IMR-90 (cell line): ENCODE measurements around the gene PCYT1A. TPM values are rescaled to one million over a fixed set of nuclear protein-coding genes. Genes with fewer than 3 reads are reported as not detected.

Source experiments
- ATAC-seq: fragments of 200-7000 bp; cut with Tn5 transposase; 2 replicates; pipeline ENCODE4 v1.9.1; 2020; ENCODE audit warnings: low read depth, mild to moderate bottlenecking, moderate library complexity
- BruUV-seq: library from RNA; stranded (reverse); fragments of 400-500 nt; replicated peaks from 2 replicates; lab custom pipeline; 2021; lab: Mats Ljungman, UMichigan
- CTCF ChIA-PET: fragments of 300-600 bp; formaldehyde crosslinking; extraction: SDS; loops from one replicate; lab custom pipeline; 2021; ENCODE audit warnings: antibody characterized with exemption; lab: Yijun Ruan, JAX
- POLR2A ChIA-PET: fragments of 300-600 bp; sonication (Branson Sonifier 250); formaldehyde crosslinking; loops from one replicate; lab custom pipeline; 2022; ENCODE audit warnings: antibody characterized with exemption; ENCODE audit not compliant: unreplicated experiment; lab: Charles Lee
- DNase-seq: peaks from one replicate; pipeline ENCODE4 v3.0.0; 2013
- H2AFZ ChIP-seq: replicated peaks from 2 replicates; pipeline ENCODE3; 2013; ENCODE audit warnings: low read length, mild to moderate bottlenecking; ENCODE audit not compliant: poor library complexity
- H2AK5ac ChIP-seq: 2 replicates; pipeline ENCODE4 v1.6.1; 2013; ENCODE audit warnings: low read depth, low read length, inconsistent platforms
- H2AK9ac ChIP-seq: replicated peaks from 2 replicates; pipeline ENCODE3; 2013; ENCODE audit warnings: mild to moderate bottlenecking, low read depth, low read length, moderate library complexity; ENCODE audit not compliant: poor library complexity
- H2BK120ac ChIP-seq: 2 replicates; pipeline ENCODE4 v1.6.1; 2013; ENCODE audit warnings: low read depth, low read length, inconsistent platforms
- H2BK15ac ChIP-seq: 3 replicates; pipeline ENCODE4 v1.6.1; 2013; ENCODE audit warnings: low read depth, low read length, inconsistent platforms
- H2BK20ac ChIP-seq: 2 replicates; pipeline ENCODE4 v1.6.1; 2013; ENCODE audit warnings: low read depth, mild to moderate bottlenecking, inconsistent platforms, low read length, moderate library complexity
- H2BK5ac ChIP-seq: 2 replicates; pipeline ENCODE4 v1.6.1; 2013; ENCODE audit warnings: mild to moderate bottlenecking, low read depth, low read length, inconsistent platforms; ENCODE audit not compliant: poor library complexity, severe bottlenecking
- H3K14ac ChIP-seq: replicated peaks from 2 replicates; pipeline ENCODE4 v1.6.1; 2013; ENCODE audit warnings: low read depth, low read length, inconsistent platforms
- H3K18ac ChIP-seq: 2 replicates; pipeline ENCODE4 v1.6.1; 2013; ENCODE audit warnings: low read depth, low read length, control low read depth
- H3K23ac ChIP-seq: 2 replicates; pipeline ENCODE4 v1.6.1; 2013; ENCODE audit warnings: low read depth, low read length, inconsistent platforms
- H3K27ac ChIP-seq: 2 replicates; pipeline ENCODE4 v1.5.1; 2013; ENCODE audit warnings: mild to moderate bottlenecking, control low read depth, low read length; ENCODE audit not compliant: insufficient read depth
- H3K27me3 ChIP-seq: 2 replicates; pipeline ENCODE4 v1.6.1; 2013; ENCODE audit warnings: low read length; ENCODE audit not compliant: control insufficient read depth, insufficient read depth
- H3K36me3 ChIP-seq: 2 replicates; pipeline ENCODE4 v1.6.1; 2013; ENCODE audit warnings: low read length, mixed read lengths; ENCODE audit not compliant: control insufficient read depth, insufficient read depth
- H3K4ac ChIP-seq: 2 replicates; pipeline ENCODE4 v1.6.1; 2013; ENCODE audit warnings: low read depth, low read length, inconsistent platforms
- H3K4me1 ChIP-seq: 2 replicates; pipeline ENCODE4 v1.6.1; 2013; ENCODE audit warnings: low read length, mixed read lengths; ENCODE audit not compliant: control insufficient read depth, insufficient read depth
- H3K4me2 ChIP-seq: 2 replicates; pipeline ENCODE4 v1.6.1; 2013; ENCODE audit warnings: low read depth, mild to moderate bottlenecking, control low read depth, low read length, moderate library complexity
- H3K4me3 ChIP-seq: 2 replicates; pipeline ENCODE4 v1.5.1; 2013; ENCODE audit warnings: low read depth, mild to moderate bottlenecking, control low read depth, low read length, moderate library complexity; ENCODE audit not compliant: insufficient read depth
- H3K56ac ChIP-seq: 2 replicates; pipeline ENCODE4 v1.6.1; 2013; ENCODE audit warnings: low read length, inconsistent platforms; ENCODE audit not compliant: insufficient read depth; ENCODE audit errors: extremely low read depth
- H3K79me1 ChIP-seq, 2 experiments: 2 replicates each; pipeline ENCODE4 v1.6.1; 2013; ENCODE audit warnings: low read length in 2 of 2, inconsistent platforms in 1 of 2, low read depth in 1 of 2
- H3K9ac ChIP-seq: 2 replicates; pipeline ENCODE4 v1.6.1; 2013; ENCODE audit warnings: low read depth, low read length, control low read depth
- H3K9me1 ChIP-seq: 2 replicates; pipeline ENCODE4 v1.6.1; 2013; ENCODE audit warnings: low read length, inconsistent platforms; ENCODE audit not compliant: insufficient read depth
- H3K9me3 ChIP-seq: 2 replicates; pipeline ENCODE4 v1.6.1; 2013; ENCODE audit warnings: low read length; ENCODE audit not compliant: control insufficient read depth, insufficient read depth
- H4K20me1 ChIP-seq: 2 replicates; pipeline ENCODE4 v1.6.1; 2013; ENCODE audit warnings: low read length, inconsistent platforms; ENCODE audit not compliant: insufficient read depth
- H4K5ac ChIP-seq: 2 replicates; pipeline ENCODE4 v1.6.1; 2013; ENCODE audit warnings: mild to moderate bottlenecking, low read depth, low read length, control low read depth
- H4K8ac ChIP-seq, 2 experiments: 2 replicates each; pipeline ENCODE4 v1.6.1; 2013; ENCODE audit warnings: low read depth in 2 of 2, low read length in 2 of 2, control low read depth in 1 of 2, inconsistent platforms in 1 of 2
- H4K91ac ChIP-seq: 2 replicates; pipeline ENCODE4 v1.6.1; 2013; ENCODE audit warnings: low read depth, low read length, inconsistent platforms; ENCODE audit not compliant: insufficient read depth
- FOS ChIP-seq: fragments of 150-350 bp; IDR thresholded peaks from 2 replicates; pipeline ENCODE4 v1.6.1; 2016; ENCODE audit warnings: low read depth, low read length
- MAFK ChIP-seq: IDR thresholded peaks from 2 replicates; pipeline ENCODE4 v1.6.1; 2012; ENCODE audit warnings: low read depth, low read length, improper control_type of control experiment
- MXI1 ChIP-seq: IDR thresholded peaks from 2 replicates; pipeline ENCODE4 v1.6.1; 2012; ENCODE audit warnings: low read depth, mild to moderate bottlenecking, low read length, moderate library complexity, borderline replicate concordance
- POLR2A ChIP-seq: IDR thresholded peaks from 2 replicates; pipeline ENCODE4 v1.6.1; 2012; ENCODE audit warnings: mild to moderate bottlenecking, low read depth, low read length
- RFX5 ChIP-seq: IDR thresholded peaks from 2 replicates; pipeline ENCODE4 v1.8.0; 2012; ENCODE audit warnings: low read depth, mild to moderate bottlenecking, low read length, moderate library complexity
- WGBS, 2 experiments: methylation state at CpG; one replicate each; pipeline versions ENCODE4 v1.1.5 to v1.1.7; 2013; ENCODE audit warnings: missing lambda C conversion rate in 2 of 2; ENCODE audit not compliant: insufficient read length in 1 of 2; ENCODE audit errors: extremely low coverage in 2 of 2; 5-methylcytosine and 5-hydroxymethylcytosine counted together
- dilution Hi-C: fragments of 300-500 bp; cut with HindIII; formaldehyde crosslinking; loops from one replicate; pipeline ENCODE4 v1.14.3; 2018; ENCODE audit warnings: low sequenced_read_pairs; ENCODE audit not compliant: unreplicated experiment
- in situ Hi-C: fragments of 300-500 bp; cut with MboI; formaldehyde crosslinking; loops from 3 replicates; pipeline ENCODE4 v1.14.3; 2019; ENCODE audit warnings: low sequenced_read_pairs, inconsistent platforms, mixed read lengths
- intact Hi-C: fragments of 100-400 bp; cut with micrococcal nuclease; formaldehyde crosslinking; loops from 2 replicates; pipeline ENCODE4 v1.10.0; 2022
- polyA plus RNA-seq, 3 experiments: library from polyadenylated mRNA; depleted of rRNA; stranded (reverse); fragments of >200 nt; gene quantifications; 2 replicates each; pipeline ENCODE4 v1.2.3, GENCODE V29; 2012; ENCODE audit warnings: low replicate concordance in 1 of 3
- total RNA-seq: library from RNA; depleted of rRNA; stranded (reverse); fragments of >200 nt; gene quantifications from 2 replicates; pipeline ENCODE4 v1.2.3, GENCODE V29; 2012
- TF ChIP-seq, protein P1 (sequence below): fragments of 150-350 bp; IDR thresholded peaks from 2 replicates; pipeline ENCODE4 v1.6.1; 2017; ENCODE audit warnings: mild to moderate bottlenecking, antibody characterized with exemption, low read length, low read depth

PCYT1A gene
- total and polyA plus RNA-seq, 2 of the 4 experiments (the other 2 are of a cell fraction), result 62.8 to 127 TPM

DNA sequence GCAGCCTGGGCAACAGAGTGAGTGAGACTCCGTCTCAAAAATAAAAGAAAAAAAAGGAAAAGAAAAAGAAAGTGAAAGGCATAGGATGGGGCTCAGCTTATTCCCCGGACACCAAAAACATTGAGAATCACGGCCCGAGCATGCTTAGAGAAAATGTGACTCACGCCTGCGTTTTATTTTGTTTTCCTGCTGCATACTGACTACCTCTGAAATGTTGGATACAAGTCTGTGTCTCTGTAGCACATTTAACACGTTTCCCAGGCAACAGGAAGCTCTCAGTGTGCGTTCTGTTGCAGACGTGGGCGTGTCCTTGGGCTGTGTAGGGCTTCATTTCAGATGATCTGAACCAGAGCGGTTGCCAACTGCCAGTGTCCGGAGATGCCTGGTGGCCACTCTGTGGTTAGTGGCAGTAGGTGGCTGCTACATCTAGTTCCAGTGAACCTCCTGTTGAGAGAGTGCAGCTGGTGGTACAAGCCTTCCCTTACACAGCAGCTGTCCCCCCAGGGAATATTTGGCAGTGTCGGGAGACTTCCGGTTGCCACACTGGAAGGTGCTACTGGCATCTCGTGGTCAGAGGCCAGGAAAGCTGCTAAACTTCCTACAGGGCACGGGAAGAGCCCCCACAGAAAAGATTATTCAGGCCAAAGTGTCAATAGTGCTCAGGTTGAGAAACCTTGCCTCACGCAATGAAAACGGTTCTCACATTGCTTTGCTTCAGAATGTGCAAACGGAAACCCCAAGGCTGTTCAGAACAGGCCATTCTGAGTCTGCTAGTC lies 68.1 kb downstream of the PCYT1A start:
- Histone ChIP-seq H2BK20ac (no peak overlapping the region), H2BK5ac (no peak overlapping the region), H3K4ac (0 out of 2 replicates have a peak overlapping the region, but pooled peaks have one; percentile 6), H4K20me1 (no peaks in the 10 kb centered on the region; the same call in 1 of the 2 replicates), H2AK9ac (peak overlapping the region; percentile 50), H2BK120ac (no peak overlapping the region), H2BK15ac (no peak overlapping the region), H3K4me3 (peak overlapping the region; percentile 9; the same call in 1 of the 2 replicates), H4K8ac (peak overlapping the region in 1 of 2 experiments; percentile 10; a peak in 1 of 4 replicates), H3K4me1 (0 out of 2 replicates have a peak, but pooled peaks cover 2% of the 10 kb centered on the region), H4K5ac (no peak overlapping the region), H3K18ac (no peak overlapping the region), H3K23ac (no peak overlapping the region; the same call in 1 of the 2 replicates), H3K4me2 (peak overlapping the region; percentile 24), H3K9me1 (0 out of 2 replicates have a peak, but pooled peaks cover 3% of the 10 kb centered on the region), H3K27me3 (peaks cover 9% of the 10 kb centered on the region; the same call in 1 of the 2 replicates), H3K14ac (no peak overlapping the region), H4K91ac (no peak overlapping the region), H2AFZ (peak overlapping the region; percentile 82), H3K36me3 (no peaks in the 10 kb centered on the region), H2AK5ac (no peak overlapping the region), H3K56ac (no peak overlapping the region), H3K9ac (no peak overlapping the region), H3K79me1 (no peaks in the 10 kb centered on the region), H3K9me3 (no peaks in the 10 kb centered on the region), H3K27ac (no peak overlapping the region)
- DNase-seq (peak; percentile 88), ATAC-seq (peak; percentile 88)
- in situ Hi-C loops, result no loop called here
- intact Hi-C loops, result no loop called here
- 0 out of 2 replicates have a peak, but pooled peaks have one; percentile 1 for TF ChIP-seq MAFK
- TF ChIP-seq RFX5, result 0 out of 2 replicates have a peak, but pooled peaks have one; percentile 21
- TF ChIP-seq POLR2A, result no peak
- peak; percentile 31; the same call in 1 of the 2 replicates for TF ChIP-seq FOS
- TF ChIP-seq, protein P1, sequence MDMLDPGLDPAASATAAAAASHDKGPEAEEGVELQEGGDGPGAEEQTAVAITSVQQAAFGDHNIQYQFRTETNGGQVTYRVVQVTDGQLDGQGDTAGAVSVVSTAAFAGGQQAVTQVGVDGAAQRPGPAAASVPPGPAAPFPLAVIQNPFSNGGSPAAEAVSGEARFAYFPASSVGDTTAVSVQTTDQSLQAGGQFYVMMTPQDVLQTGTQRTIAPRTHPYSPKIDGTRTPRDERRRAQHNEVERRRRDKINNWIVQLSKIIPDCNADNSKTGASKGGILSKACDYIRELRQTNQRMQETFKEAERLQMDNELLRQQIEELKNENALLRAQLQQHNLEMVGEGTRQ, result no peak
- TF ChIP-seq MXI1, result peak; percentile 55; the same call in 1 of the 2 replicates
- 33% methylated on average over 13 of the region's 19 CpGs; no CpG with 5 or more reads in 1 of the 2 experiments for WGBS, 2 experiments
- dilution Hi-C loops, result no loop called here
- CTCF ChIA-PET, result no interaction called here
- no TSS peak for BruUV-seq
- POLR2A ChIA-PET, result interaction anchor here (0.6 kb wide), 1 partner anchor 614 kb away, joined by 9 read pairs; no protein-coding TSS in a partner anchor
